GM18519 (cell line): ENCODE data around the gene GSN.
A peak's percentile ranks its signal among the peaks of the same experiment; 100 is the strongest.

Experiments used
- ATAC-seq: cut with Tn5 transposase; IDR thresholded peaks from one replicate; pipeline ENCODE4 v1.9.1; 2021; ENCODE audit warnings: mild to moderate bottlenecking, moderate library complexity; ENCODE audit not compliant: unreplicated experiment, low FRiP score

Gene GSN

GRCh38 chr9:121272401-121272948, 4.5 kb downstream of the GSN start:
- no peak for ATAC-seq

GRCh38 chr9:121273064-121273775, 5.3 kb downstream of the GSN start:
- no peak for ATAC-seq

GRCh38 chr9:121274851-121275250, 6.9 kb downstream of the GSN start:
- no peak for ATAC-seq

- no peak for ATAC-seq
These were observed 8.1 kb downstream of the GSN start for GRCh38 chr9:121275781-121276658.

GRCh38 chr9:121277026-121277425, 9.1 kb downstream of the GSN start:
- ATAC-seq = no peak

GRCh38 chr9:121277518-121278295, 9.7 kb downstream of the GSN start:
- no peak for ATAC-seq

- peak; percentile 59 for ATAC-seq
These were observed 10.7 kb downstream of the GSN start for GRCh38 chr9:121278477-121279261.

- no peak for ATAC-seq
These were observed 11.9 kb downstream of the GSN start for GRCh38 chr9:121279776-121280388.

GRCh38 chr9:121280715-121281613, 13.0 kb downstream of the GSN start:
- ATAC-seq = no peak

- no peak for ATAC-seq
These were observed 13.8 kb downstream of the GSN start for GRCh38 chr9:121281614-121282276.

GRCh38 chr9:121282277-121283079, 14.5 kb downstream of the GSN start:
- no peak for ATAC-seq

GRCh38 chr9:121283080-121283398, 15.1 kb downstream of the GSN start:
- ATAC-seq = no peak

- ATAC-seq = no peak
These were observed 16.1 kb downstream of the GSN start for GRCh38 chr9:121283856-121284732.

GRCh38 chr9:121284733-121285451, 16.9 kb downstream of the GSN start:
- ATAC-seq = no peak

GRCh38 chr9:121285835-121286687, 18.1 kb downstream of the GSN start:
- no peak for ATAC-seq
